ENCODE data around the gene PCYT1A.
"Not testable (repeated sequence)": the region's sequence is repeated elsewhere in the genome, so short reads cannot be mapped to it uniquely, and the experiment has no call there.

PCYT1A gene

DNA sequence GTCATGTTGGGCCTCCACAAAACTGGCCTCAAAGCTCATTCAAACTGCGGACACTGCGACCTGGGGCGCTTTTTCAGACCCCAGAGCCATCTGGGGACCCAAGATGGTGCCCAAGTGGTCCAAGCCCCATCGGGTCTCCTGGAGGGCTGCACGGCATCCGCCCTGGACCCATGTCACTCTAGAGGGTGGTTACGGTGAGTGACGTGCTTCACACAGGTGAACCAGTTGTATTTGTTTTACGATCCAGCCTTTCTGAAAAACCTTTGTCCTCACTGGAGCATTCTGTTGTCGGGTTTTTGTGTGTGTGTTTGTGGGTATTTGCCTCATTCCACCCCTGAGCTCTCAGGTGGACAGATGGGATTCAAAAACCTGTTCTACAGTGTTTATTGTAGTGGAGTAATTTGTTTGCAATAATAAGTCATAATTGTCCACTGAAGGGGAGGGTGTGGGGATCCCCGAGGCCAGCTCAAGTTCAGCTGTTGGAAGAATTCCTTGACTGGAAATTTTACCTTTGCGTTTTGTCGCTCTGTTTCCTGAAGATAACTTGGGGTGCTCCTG is 69.3 kb downstream of the PCYT1A start:
- H3K9ac ChIP-seq (ENCODE audit: low read depth, low read length) = no peak overlapping the region

GRCh38 chr3:196217307-196218154 is 70.0 kb downstream of the PCYT1A start:
- Histone ChIP-seq H3K4me1 (ENCODE audit: control insufficient read depth, insufficient read depth, low read length) (peaks cover 2% of the 10 kb centered on the region), H3K36me3 (ENCODE audit: control insufficient read depth, insufficient read depth, low read length) (no peaks in the 10 kb centered on the region), H3K9me3 (ENCODE audit: control insufficient read depth, insufficient read depth, low read length) (no peaks in the 10 kb centered on the region), H3K4me3 (ENCODE audit: low read depth, low read length) (peak overlapping the region; percentile 32), H3K9ac (ENCODE audit: low read depth, low read length) (no peak overlapping the region), H3K27me3 (ENCODE audit: control insufficient read depth, insufficient read depth, low read length) (no peaks in the 10 kb centered on the region)

More for the DNA sequence above, 69.3 kb downstream of the PCYT1A start:
- Histone ChIP-seq H3K27me3 (ENCODE audit: control insufficient read depth, insufficient read depth, low read length) (no peaks in the 10 kb centered on the region), H3K9me3 (ENCODE audit: control insufficient read depth, insufficient read depth, low read length) (no peaks in the 10 kb centered on the region), H3K36me3 (ENCODE audit: control insufficient read depth, insufficient read depth, low read length) (no peaks in the 10 kb centered on the region), H3K4me1 (ENCODE audit: control insufficient read depth, insufficient read depth, low read length) (peaks cover 2% of the 10 kb centered on the region), H3K4me3 (ENCODE audit: low read depth, low read length) (no peak overlapping the region)

GRCh38 chr3:196216681-196217211 is 70.8 kb downstream of the PCYT1A start:
- Histone ChIP-seq H3K9me3 (ENCODE audit: control insufficient read depth, insufficient read depth, low read length) (no peaks in the 10 kb centered on the region), H3K9ac (ENCODE audit: low read depth, low read length) (no peak overlapping the region), H3K4me1 (ENCODE audit: control insufficient read depth, insufficient read depth, low read length) (peaks cover 2% of the 10 kb centered on the region), H3K27me3 (ENCODE audit: control insufficient read depth, insufficient read depth, low read length) (no peaks in the 10 kb centered on the region), H3K4me3 (ENCODE audit: low read depth, low read length) (peak overlapping the region; percentile 32), H3K36me3 (ENCODE audit: control insufficient read depth, insufficient read depth, low read length) (no peaks in the 10 kb centered on the region)

DNA sequence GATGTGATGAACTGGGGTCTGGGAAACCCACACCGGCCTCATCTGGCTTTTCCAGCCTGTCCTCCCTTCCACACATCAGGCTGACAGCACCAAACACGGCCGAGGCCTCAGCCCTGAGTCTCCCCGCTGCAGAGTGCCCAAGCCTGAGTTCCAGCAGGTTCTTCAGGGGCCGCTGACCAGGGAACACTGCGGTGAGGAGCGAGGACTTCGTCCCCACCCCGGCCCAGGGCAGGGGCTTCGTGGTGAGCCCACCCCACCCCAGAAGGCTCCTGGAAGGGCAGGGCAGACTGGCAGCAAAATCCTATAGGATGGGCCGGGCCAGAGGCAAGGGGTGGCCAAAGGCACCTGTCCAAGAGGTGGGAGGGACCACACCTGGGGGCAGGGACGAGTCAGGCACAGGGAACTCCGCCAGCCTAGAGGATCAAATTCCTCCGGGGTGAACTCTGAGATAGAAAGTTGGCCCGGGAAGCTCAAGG is 71.4 kb downstream of the PCYT1A start, which contains the start of gene SLC51A:
Gene SLC51A (plus strand): TSS at position 446 of the 476 bp plus-strand sequence. CDS start 179 bp downstream, outside the sequence.
- Histone ChIP-seq H3K4me1 (ENCODE audit: control insufficient read depth, insufficient read depth, low read length) (peaks cover 2% of the 10 kb centered on the region), H3K9ac (ENCODE audit: low read depth, low read length) (no peak within 1 kb of the TSS)

DNA sequence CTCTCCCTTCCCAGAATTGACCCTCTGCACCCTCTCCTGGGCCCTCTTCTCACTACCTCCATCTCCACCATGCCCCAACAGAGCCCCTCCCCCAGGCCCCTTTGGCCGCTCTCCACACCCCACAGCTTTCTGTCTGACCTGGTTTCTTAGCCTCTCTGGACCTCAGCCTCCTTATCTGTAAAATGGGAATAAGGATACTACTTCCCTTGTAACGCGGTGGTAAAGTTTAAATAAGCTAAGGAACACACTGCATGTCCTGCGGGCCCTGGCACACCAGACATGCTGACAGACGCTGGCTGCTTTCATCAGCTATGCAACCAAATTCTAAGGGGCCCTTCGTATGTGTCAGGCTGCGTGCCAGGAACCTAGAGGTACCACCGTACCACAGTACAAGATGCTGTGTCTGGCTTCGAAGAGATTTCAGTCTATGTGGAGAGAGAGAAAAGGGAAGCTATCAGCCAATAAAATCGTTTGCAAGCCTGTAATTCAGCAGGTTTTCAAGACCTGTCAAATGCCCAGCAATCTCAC is 72.0 kb downstream of the PCYT1A start:
- no peaks in the 10 kb centered on the region for H3K27me3 ChIP-seq (ENCODE audit: control insufficient read depth, insufficient read depth, low read length)
- peaks cover 2% of the 10 kb centered on the region for H3K4me1 ChIP-seq (ENCODE audit: control insufficient read depth, insufficient read depth, low read length)
- H3K9me3 ChIP-seq (ENCODE audit: control insufficient read depth, insufficient read depth, low read length) = no peaks in the 10 kb centered on the region
- no peak overlapping the region for H3K4me3 ChIP-seq (ENCODE audit: low read depth, low read length)
- no peaks in the 10 kb centered on the region for H3K36me3 ChIP-seq (ENCODE audit: control insufficient read depth, insufficient read depth, low read length)
- no peak overlapping the region for H3K9ac ChIP-seq (ENCODE audit: low read depth, low read length)

More for the DNA sequence above, 71.4 kb downstream of the PCYT1A start, which contains the start of gene SLC51A:
- peak within 1 kb of the TSS; percentile 32 for H3K4me3 ChIP-seq (ENCODE audit: low read depth, low read length)
- no peaks in the 10 kb centered on the region for H3K27me3 ChIP-seq (ENCODE audit: control insufficient read depth, insufficient read depth, low read length)
- H3K9me3 ChIP-seq (ENCODE audit: control insufficient read depth, insufficient read depth, low read length) = no peaks in the 10 kb centered on the region
- H3K36me3 ChIP-seq (ENCODE audit: control insufficient read depth, insufficient read depth, low read length) = no peaks in the 10 kb centered on the region

GRCh38 chr3:196214783-196215441 is 72.6 kb downstream of the PCYT1A start:
- H3K4me1 ChIP-seq (ENCODE audit: control insufficient read depth, insufficient read depth, low read length) = peaks cover 2% of the 10 kb centered on the region
- no peak overlapping the region for H3K4me3 ChIP-seq (ENCODE audit: low read depth, low read length)
- H3K9me3 ChIP-seq (ENCODE audit: control insufficient read depth, insufficient read depth, low read length) = no peaks in the 10 kb centered on the region
- no peaks in the 10 kb centered on the region for H3K27me3 ChIP-seq (ENCODE audit: control insufficient read depth, insufficient read depth, low read length)
- H3K9ac ChIP-seq (ENCODE audit: low read depth, low read length) = no peak overlapping the region
- no peaks in the 10 kb centered on the region for H3K36me3 ChIP-seq (ENCODE audit: control insufficient read depth, insufficient read depth, low read length)

DNA sequence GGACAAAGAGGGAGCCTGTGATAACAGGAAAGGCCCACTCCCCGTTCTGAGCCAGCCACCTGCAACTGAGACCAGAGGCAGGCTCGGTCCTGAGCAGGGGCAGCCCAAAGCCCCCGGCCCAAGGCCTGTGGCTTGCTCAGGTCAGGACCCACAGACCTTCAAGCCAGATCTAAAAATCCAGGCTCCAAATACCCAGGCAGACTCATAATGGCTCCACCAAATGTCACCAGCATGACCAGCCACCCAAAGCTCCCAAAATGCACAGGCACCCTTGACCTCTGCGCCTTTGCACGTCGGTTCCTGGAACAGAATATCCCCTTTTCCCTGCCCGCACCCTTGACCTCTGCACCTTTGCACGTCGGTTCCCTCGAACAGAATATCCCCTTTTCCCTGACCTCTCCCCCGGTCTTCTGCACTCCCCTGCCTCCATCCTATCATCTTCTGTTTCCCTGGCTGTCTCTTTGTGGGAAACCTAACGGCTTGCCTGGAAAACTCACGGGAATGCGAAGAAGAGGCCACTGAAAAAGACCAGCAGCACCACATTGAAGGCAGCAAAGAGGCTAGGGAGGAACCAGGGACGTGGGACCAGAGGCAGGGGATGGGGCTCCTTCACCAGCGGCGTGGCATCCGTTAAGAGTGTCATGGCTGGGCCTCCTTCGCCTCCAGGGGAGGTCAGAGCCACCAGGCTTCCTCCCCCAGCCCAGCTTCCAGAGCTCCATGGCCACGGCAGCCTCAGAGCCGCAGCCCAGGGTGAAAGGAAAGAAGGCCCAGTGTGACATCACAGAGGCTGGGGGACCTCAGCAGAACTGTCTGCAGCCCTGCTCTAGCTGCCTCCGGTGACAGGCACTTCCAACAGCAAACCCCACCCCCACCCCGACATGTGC is 76.6 kb downstream of the PCYT1A start, which contains the start of gene ZDHHC19:
Gene ZDHHC19 (minus strand): TSS at position 728 of the 884 bp plus-strand sequence. CDS start 85 bp downstream, at position 643.
- Histone ChIP-seq H3K4me1 (ENCODE audit: control insufficient read depth, insufficient read depth, low read length) (peaks cover 1% of the 10 kb centered on the region), H3K9me3 (ENCODE audit: control insufficient read depth, insufficient read depth, low read length) (no peaks in the 10 kb centered on the region), H3K4me3 (ENCODE audit: low read depth, low read length) (no peak within 1 kb of the TSS), H3K27me3 (ENCODE audit: control insufficient read depth, insufficient read depth, low read length) (peaks cover 15% of the 10 kb centered on the region), H3K36me3 (ENCODE audit: control insufficient read depth, insufficient read depth, low read length) (no peaks in the 10 kb centered on the region), H3K9ac (ENCODE audit: low read depth, low read length) (no peak within 1 kb of the TSS)

- not testable (repeated sequence) for H3K4me1 ChIP-seq (ENCODE audit: control insufficient read depth, insufficient read depth, low read length); H3K4me3 ChIP-seq (ENCODE audit: low read depth, low read length); H3K9me3 ChIP-seq (ENCODE audit: control insufficient read depth, insufficient read depth, low read length); H3K9ac ChIP-seq (ENCODE audit: low read depth, low read length); H3K36me3 ChIP-seq (ENCODE audit: control insufficient read depth, insufficient read depth, low read length)
- H3K27me3 ChIP-seq (ENCODE audit: control insufficient read depth, insufficient read depth, low read length) = peaks cover 15% of the 10 kb centered on the region
These were observed 77.4 kb downstream of the PCYT1A start for GRCh38 chr3:196209944-196210672.

DNA sequence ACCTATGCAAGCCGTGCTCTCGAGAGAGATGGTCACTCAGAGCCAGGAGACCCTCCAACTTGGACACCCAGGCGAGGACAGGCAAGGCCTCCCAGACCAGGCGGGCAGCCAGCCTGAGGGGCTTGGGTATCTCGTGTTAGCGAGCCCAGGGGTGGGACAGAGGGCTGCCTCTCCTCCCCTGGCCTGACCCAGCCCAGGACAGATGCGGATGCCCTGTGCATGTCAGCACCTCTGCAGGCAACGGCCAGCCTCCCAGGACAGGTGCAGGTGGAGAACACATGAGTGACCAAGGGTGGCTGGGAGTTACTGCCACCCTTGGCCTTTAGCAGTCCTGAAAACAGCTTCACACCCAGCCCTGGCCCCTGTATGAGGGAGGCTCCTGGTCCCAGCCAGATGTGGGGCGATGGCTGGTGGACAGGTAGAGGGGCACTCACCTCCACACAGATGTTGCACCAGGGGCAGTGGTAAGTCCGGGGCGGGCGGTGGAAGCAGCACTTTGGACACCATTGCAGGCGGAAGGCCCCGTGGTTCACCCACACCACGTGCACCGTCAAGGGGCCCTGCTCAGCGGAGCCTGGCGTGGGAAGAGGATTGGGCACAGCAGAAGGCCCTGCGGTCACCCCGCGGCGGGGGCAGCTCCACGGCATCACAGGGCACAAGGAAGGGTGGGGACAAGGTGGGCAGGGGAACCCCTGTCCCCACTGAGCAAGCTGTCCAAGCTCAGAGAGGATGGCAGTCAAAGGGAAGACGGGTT is 78.4 kb downstream of the PCYT1A start:
- Histone ChIP-seq H3K36me3 (ENCODE audit: control insufficient read depth, insufficient read depth, low read length) (no peaks in the 10 kb centered on the region), H3K27me3 (ENCODE audit: control insufficient read depth, insufficient read depth, low read length) (peaks cover 15% of the 10 kb centered on the region), H3K4me3 (ENCODE audit: low read depth, low read length) (no peak overlapping the region), H3K4me1 (ENCODE audit: control insufficient read depth, insufficient read depth, low read length) (no peaks in the 10 kb centered on the region), H3K9ac (ENCODE audit: low read depth, low read length) (no peak overlapping the region), H3K9me3 (ENCODE audit: control insufficient read depth, insufficient read depth, low read length) (no peaks in the 10 kb centered on the region)

Data from iPS-15b (cell line).